Measurements from ENCODE around the gene BACH2. TPM values are rescaled to one million over a fixed set of nuclear protein-coding genes. Genes with fewer than 3 reads are reported as not detected.

BACH2 gene
- total RNA-seq, 1 experiment from 2014 or later, result 3.3 TPM

GRCh38 chr6:89895276-89895874 lies 401.3 kb downstream of the BACH2 start:
- ATAC-seq (peak; percentile 70), DNase-seq (ENCODE audit: low read depth, low spot score) (no peak)
- POLR2A ChIA-PET, result no interaction called here
- Histone ChIP-seq H3K4me2 (ENCODE audit: low read length) (no peak overlapping the region), H4K20me1 (ENCODE audit: insufficient read depth) (no peaks in the 10 kb centered on the region), H3K79me2 (ENCODE audit: insufficient read depth, low read length) (no peaks in the 10 kb centered on the region), H2AFZ (ENCODE audit: low read depth, low read length, poor library complexity, severe bottlenecking) (no peak overlapping the region), H3K9ac (ENCODE audit: low read length) (no peak overlapping the region), H3K27ac (ENCODE audit: low read depth, low read length) (no peak overlapping the region), H3K9me2 (ENCODE audit: insufficient read depth) (no peaks in the 10 kb centered on the region), H3K4me1 (ENCODE audit: control insufficient read depth in 1 of 2, insufficient read depth in 2 of 2, low read length in 2 of 2) (no peaks in the 10 kb centered on the region), H3K27me3 (ENCODE audit: insufficient read depth, low read length) (peaks cover 7% of the 10 kb centered on the region; the same call in 1 of the 2 replicates), H3K4me3 (replicated peaks in 1 of 2; ENCODE audit: low read depth in 1 of 2, low read length in 2 of 2) (no peak overlapping the region), H3K36me3 (ENCODE audit: control insufficient read depth in 1 of 2, insufficient read depth in 2 of 2, low read length in 2 of 2) (no peaks in the 10 kb centered on the region), H3K9me3 (ENCODE audit: control insufficient read depth in 1 of 2, insufficient read depth in 1 of 2, low read depth in 1 of 2, low read length in 2 of 2) (no peaks in the 10 kb centered on the region)
- TF ChIP-seq REST (IDR thresholded peaks at IDR 0.05; ENCODE audit: low read depth) (peak; percentile 96), CEBPB (IDR thresholded peaks at IDR 0.05; ENCODE audit: low read depth) (no peak), POLR2A (IDR thresholded peaks at IDR 0.05; ENCODE audit: borderline replicate concordance, extremely low read depth, insufficient read depth, insufficient read length) (no peak), YY1 (IDR thresholded peaks at IDR 0.05; ENCODE audit: extremely low read depth, insufficient replicate concordance, low read depth, low read length) (no peak), MAX (IDR thresholded peaks at IDR 0.05) (no peak), ZFX (IDR thresholded peaks at IDR 0.05) (no peak)
- CTCF ChIA-PET, result no interaction called here
- BruUV-seq (replicated peaks), result no TSS peak
- RAD21 ChIA-PET (ENCODE audit: low non-redundant PET in 1 of 2, low total read pairs in 2 of 2, uncharacterized antibody in 2 of 2, unreplicated experiment in 2 of 2), result no interaction called here
- intact Hi-C loops (cut with micrococcal nuclease), result no loop called here

Data from HCT116 (cell line).